Measurements from ENCODE around the gene PROB1. TPM values are rescaled to one million over a fixed set of nuclear protein-coding genes. Genes with fewer than 3 reads are reported as not detected.
"Not testable (repeated sequence)": the region's sequence is repeated elsewhere in the genome, so short reads cannot be mapped to it uniquely, and the experiment has no call there.

The PROB1 gene, protein sequence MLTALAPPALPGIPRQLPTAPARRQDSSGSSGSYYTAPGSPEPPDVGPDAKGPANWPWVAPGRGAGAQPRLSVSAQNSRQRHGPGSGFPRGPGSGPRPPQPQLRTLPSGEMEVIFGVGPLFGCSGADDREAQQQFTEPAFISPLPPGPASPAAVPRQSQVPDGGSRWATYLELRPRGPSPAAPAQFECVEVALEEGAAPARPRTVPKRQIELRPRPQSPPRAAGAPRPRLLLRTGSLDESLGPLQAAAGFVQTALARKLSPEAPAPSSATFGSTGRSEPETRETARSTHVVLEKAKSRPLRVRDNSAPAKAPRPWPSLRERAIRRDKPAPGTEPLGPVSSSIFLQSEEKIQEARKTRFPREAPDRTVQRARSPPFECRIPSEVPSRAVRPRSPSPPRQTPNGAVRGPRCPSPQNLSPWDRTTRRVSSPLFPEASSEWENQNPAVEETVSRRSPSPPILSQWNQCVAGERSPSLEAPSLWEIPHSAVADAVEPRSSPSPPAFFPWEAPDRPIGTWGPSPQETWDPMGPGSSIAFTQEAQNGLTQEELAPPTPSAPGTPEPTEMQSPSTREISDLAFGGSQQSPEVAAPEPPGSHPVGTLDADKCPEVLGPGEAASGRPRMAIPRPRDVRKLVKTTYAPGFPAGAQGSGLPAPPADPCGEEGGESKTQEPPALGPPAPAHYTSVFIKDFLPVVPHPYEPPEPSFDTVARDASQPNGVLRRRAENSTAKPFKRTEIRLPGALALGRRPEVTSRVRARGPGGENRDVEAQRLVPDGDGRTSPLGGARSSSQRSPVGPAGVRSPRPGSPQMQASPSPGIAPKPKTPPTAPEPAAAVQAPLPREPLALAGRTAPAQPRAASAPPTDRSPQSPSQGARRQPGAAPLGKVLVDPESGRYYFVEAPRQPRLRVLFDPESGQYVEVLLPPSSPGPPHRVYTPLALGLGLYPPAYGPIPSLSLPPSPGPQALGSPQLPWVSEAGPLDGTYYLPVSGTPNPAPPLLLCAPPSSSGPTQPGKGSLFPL
- total RNA-seq, result 2.1 TPM
- long read RNA-seq, full-length matches to known transcripts, result 3 of 3 reads
- long read RNA-seq, partial matches to known transcripts, result 0 of 3 reads
- long read RNA-seq, other reads (novel, unspliced or antisense), result 0 of 3 reads

DNA sequence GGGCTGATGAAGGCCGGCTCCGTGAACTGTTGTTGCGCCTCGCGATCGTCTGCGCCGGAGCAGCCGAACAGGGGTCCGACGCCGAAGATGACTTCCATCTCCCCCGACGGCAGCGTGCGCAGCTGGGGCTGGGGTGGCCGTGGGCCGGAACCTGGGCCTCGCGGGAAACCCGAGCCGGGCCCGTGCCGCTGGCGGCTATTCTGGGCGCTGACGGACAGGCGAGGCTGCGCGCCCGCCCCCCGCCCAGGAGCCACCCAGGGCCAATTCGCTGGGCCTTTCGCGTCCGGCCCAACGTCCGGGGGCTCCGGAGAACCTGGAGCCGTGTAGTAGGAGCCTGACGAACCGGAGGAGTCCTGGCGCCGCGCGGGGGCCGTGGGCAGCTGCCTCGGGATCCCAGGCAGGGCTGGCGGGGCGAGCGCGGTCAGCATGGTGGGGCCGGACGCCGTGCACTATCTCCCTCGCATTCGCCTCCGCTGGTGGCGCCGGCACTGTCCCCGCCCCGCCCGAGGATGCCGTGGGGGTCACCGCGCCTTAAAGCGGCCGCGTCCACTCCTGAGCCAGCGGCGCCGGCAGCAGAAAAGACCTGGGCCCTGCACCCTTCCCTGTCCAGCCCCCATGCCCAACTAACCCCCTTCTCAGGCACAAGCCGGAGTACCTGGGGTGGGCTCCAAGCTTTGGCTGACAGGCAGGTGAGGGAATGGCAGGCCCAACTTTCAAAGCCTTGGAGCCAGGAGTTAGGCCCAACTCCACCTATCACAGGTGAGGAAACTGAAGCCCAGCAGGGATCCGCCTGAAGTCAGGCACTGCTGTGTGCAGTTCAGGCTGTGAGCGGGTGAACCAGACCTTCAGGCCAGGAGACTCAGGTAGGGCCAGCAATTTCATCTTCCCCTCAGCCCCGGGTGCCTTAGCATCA lies at the start of gene PROB1:
Gene PROB1 (minus strand): TSS at position 451 of the 913 bp plus-strand sequence. CDS start 23 bp downstream, at position 428.
- DNase-seq (ENCODE audit: low spot score), result no peak

GRCh38 chr5:139443831-139444453 lies 49.0 kb upstream of the PROB1 start:
- peak; percentile 39 for DNase-seq (ENCODE audit: low spot score)

- DNase-seq (ENCODE audit: low spot score), result not testable (repeated sequence)
Measured at GRCh38 chr5:139440416-139440815, 45.5 kb upstream of the PROB1 start.

DNA sequence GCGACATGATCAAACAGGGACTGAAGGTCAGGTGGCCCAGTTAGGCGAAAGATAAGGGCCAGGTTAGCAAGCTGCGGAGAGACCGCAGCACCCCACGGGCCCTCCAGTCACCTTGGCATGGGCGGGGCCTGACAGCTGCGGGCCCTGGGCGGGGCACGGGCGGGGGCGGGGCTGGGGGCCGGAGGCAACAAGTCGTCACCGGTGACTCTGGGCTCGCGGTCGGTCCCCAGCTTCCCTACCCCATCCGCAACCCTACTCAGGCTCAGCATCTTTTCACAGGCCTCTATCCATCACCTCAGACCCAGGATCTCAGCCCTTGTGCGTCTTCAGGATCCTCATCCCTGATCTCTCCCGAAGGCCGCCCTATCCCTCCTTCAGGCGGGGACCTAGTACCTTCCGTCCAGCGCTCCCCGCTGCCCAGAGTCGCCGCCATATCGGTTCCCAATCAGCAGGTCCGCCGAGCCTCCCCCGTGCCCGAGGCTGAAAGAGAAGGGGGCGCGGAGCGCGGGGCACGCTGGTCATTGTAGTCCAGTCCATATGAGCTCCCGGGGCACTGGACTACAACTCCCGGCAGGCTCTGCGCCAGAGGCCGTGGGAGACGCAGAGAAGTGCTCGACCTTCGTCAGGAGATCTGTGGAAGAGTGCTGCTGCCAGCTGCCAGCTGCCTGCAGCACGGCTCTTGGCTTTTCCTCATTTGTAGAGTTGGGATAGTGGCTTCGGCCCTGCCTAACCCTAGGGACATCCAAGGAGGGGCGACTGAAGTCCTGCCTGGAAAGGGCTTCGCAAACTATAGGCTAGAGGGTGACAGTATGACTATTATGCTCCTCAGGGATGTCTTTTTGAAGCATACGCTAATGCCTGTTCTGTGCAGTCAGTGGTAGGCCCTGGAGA lies 44.4 kb upstream of the PROB1 start, which contains the start of gene DNAJC18:
Gene DNAJC18 (minus strand): TSS at position 513 of the 891 bp plus-strand sequence. CDS start 80 bp downstream, at position 433.
- DNase-seq (ENCODE audit: low spot score), result peak; percentile 97

- no peak for DNase-seq (ENCODE audit: low spot score)
Measured at GRCh38 chr5:139438707-139439012, 43.8 kb upstream of the PROB1 start.

DNA sequence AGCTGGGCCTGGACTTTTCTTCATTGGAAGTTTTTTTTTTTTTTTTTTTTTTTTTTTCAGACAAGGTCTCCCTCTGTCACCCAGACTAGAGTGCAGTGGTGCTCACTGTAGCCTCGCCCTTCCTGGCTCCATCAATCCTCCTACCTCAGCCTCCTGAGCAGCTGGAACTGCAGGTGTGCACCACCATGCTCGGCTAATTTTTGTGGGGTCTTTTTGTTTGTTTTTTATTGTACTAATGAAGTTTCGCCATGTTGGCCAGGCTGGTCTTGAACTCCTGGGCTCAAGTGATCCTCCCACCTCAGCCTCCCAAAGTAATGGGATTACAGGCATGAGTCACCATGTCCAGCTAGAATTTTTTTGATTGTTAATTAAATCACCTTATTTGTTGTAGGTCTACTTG lies 40.8 kb upstream of the PROB1 start:
- no peak for DNase-seq (ENCODE audit: low spot score)

- no peak for DNase-seq (ENCODE audit: low spot score)
Measured at GRCh38 chr5:139431706-139432105, 36.8 kb upstream of the PROB1 start.

- no peak for DNase-seq (ENCODE audit: low spot score)
Measured at GRCh38 chr5:139430015-139430414, 35.1 kb upstream of the PROB1 start.

- no peak for DNase-seq (ENCODE audit: low spot score)
Measured at GRCh38 chr5:139426203-139426885, 31.4 kb upstream of the PROB1 start.

DNA sequence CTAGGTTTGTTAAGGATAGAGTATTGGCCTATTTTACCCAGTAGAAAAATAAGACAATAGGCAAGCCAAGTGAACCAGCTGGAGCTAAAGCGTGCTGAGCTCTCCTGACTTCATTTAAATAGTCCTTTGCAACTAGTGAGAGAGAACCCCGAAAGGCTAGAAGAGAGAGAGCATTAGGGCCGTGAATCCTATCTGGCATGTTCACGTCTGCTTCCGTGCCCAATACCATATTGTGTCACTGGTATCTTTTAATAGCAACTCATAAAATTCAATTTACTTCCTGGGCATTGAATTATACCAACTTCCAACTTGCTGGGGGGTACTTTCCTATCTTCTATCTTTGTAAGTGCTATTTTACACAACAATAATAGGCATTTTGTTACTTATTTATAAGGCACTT lies 30.6 kb upstream of the PROB1 start:
- DNase-seq (ENCODE audit: low spot score), result no peak

DNA sequence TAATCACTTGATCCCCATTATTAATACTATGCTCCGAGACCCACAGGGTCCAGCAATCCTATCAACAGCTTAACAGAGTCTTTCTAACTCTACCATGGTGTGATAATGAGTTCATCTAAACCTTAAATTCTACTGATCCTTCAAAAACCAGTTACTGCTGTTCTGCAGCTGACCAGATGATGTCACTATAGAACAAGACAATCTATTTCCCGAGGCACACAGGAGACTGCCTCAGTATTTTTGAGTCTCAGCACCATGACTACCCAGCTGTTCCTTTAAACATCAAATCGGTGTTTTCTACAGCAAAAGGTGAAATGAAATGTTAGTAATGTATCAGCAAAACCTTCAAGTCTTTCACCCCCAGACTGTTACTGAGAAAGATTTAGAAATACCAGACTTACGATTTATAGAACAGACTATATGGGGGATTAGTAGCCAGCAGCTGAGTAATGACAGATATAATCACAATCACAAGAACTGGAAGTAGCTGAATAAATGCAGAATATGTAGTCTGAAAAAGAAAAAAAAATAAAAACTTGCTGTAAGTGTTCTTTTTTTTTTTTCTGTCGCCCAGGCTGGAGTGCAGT lies 27.5 kb upstream of the PROB1 start:
- no peak for DNase-seq (ENCODE audit: low spot score)

DNA sequence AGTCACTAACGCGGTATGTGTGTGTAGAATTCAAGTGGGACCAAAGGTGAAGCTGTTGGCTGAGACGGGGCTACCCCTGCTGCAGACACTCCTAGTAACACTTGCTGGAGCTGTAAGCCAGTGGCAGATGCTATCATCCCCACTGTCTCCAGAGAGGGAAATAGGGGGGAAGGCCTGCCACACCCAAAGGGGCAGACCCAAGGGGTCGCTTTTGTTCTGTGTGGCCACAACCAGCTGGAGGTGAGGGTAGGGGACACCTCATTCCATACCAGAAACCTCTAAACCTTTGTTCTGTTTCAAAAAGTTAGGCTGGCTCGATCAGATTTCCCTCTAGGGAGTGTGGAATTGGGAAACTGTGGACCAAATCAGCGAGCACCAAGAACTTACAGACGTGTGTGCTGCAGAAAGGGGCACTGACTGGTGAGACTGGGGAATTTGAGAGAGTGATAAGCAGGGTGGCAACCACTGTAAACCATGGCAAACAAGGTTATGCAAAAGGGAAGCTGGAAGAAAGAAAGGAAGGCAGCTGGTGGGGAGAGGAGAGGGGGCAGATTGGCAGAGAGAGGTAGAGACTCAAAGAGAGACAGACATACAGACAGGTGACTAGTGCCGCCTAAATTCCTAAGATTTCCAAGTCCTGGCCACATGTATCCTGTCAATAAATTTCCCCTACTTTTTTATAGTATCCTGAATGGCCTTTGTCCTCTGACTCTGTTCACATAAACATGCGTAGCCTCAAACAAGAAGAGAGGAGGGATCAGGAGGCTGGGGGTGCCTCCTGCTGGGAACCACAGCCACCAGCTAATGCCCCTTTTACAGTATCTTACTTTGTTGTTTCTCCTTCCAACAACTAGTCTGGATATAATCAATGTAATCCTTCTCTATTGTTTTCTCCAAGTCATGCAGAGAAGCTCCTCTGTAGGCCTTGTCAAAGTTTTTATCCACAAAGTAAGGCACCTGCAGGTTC lies 24.6 kb upstream of the PROB1 start:
- DNase-seq (ENCODE audit: low spot score), result no peak

- no peak for DNase-seq (ENCODE audit: low spot score)
Measured at GRCh38 chr5:139418793-139419192, 23.9 kb upstream of the PROB1 start.

GRCh38 chr5:139417214-139417613 lies 22.3 kb upstream of the PROB1 start:
- DNase-seq (ENCODE audit: low spot score), result no peak

DNA sequence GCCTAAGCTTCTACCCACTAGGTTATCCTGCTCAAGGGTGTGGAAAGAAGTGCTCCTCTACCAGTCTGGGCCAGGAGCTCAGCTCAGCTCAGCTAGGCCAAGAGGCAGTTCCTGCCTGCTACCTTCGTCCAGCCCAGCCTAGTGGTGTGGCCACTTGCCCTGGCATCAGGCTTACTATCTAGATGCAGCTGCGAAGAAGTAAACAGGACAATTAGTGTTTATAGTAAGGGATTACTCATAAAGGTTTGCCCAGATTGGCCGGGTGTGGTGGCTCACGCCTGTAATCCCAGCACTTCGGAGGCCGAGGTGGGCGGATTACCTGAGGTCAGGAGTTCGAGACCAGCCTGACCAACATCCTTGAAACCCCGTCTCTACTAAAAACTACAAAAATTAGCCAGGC lies 21.7 kb upstream of the PROB1 start:
- DNase-seq (ENCODE audit: low spot score), result no peak

DNA sequence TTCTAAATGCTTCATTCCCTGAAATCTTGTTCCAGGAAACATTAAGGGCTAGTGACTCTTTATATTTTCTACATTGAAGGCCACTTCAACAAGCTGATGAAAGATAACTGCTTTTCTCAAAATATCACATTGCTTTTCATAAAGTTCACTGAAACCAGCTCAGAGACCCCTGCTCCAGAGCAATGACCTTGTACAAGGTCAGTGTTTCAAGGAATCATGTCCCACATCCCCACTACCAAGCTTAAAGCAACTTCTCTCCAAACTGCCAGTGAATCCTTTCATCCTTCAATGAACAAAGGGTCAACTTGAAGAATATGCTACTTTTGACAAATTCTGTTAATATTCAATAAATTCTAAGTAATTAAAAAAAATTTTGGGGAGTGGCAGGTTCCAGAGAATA lies 21.0 kb upstream of the PROB1 start:
- DNase-seq (ENCODE audit: low spot score), result no peak

All from mesenteric fat pad (tissue), 1 donor.